Activated T-helper 1 cell treated with anti-CD3 and anti-CD28 coated beads, Interleukin-12 subunit alpha, Interleukin-12 subunit beta, Interleukin-2, Interleukin-4 antibody, amounts not matched to agents 30 ng/mL and 10 ng/mL and 1 ng/mL, durations not matched to agents 14 hours and 24 hours and 36 hours (primary cell): ENCODE data around the gene HEMK1. TPM values are rescaled to one million over a fixed set of nuclear protein-coding genes. Genes with fewer than 3 reads are reported as not detected.
A peak's percentile ranks its signal among the peaks of the same experiment; 100 is the strongest.

ENCODE experiments used
- DNase-seq: peaks from one replicate; pipeline ENCODE4 v3.0.0; 2021; ENCODE audit warnings: low spot score
- H3K27ac Mint-ChIP-seq: one replicate; pipeline ENCODE4 v1.8.0; 2021; ENCODE audit warnings: mild to moderate bottlenecking, mixed read lengths
- H3K27me3 Mint-ChIP-seq: one replicate; pipeline ENCODE4 v1.8.0; 2022; ENCODE audit warnings: mild to moderate bottlenecking, moderate library complexity, mixed read lengths; ENCODE audit not compliant: insufficient read depth
- H3K36me3 Mint-ChIP-seq: one replicate; pipeline ENCODE4 v1.8.0; 2021; ENCODE audit warnings: low read depth, mixed read lengths
- H3K4me1 Mint-ChIP-seq: one replicate; pipeline ENCODE4 v1.8.0; 2021; ENCODE audit warnings: low read depth, mixed read lengths
- H3K4me3 Mint-ChIP-seq: one replicate; pipeline ENCODE4 v1.8.0; 2021; ENCODE audit warnings: mild to moderate bottlenecking, moderate library complexity, mixed read lengths
- H3K9me3 Mint-ChIP-seq: one replicate; pipeline ENCODE4 v1.8.0; 2021; ENCODE audit warnings: mixed read lengths
- intact Hi-C: fragments of 100-400 bp; cut with micrococcal nuclease; formaldehyde crosslinking; loops from one replicate; pipeline ENCODE4 v1.15.1; 2024
- total RNA-seq: library from RNA; stranded (reverse); gene quantifications from 2 replicates; pipeline ENCODE4 v1.2.3, GENCODE V29; 2022

HEMK1 gene
- total RNA-seq, 1 donor from 2014 or later: 58.0 TPM

DNA sequence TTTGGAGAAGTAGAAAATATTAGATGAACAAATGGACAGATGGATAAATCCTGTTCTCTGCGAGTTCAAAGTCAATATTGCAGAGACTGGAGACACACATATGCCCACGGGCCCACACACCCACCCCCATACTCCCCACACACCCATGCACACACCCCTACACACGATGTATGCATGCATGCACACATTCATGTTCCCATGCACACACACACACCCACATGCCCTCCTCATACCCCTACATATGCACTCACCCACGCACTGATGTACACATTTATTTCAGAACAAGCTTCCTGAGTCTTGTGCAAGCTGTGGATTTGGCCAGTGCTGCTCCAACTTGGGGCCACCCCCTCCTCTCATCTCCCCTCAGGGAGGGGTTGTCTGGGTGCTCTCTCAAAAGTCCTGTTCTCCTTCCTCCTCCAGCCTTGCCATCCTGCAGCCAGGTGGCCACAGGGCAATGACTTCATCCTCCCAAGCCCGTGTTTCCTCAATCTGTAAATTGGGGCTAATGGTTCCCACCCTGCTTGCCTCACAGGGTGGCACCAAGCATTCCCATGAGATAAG lies 64.0 kb downstream of the HEMK1 start:
- Mint-ChIP-seq H3K9me3 (no peaks in the 10 kb centered on the region), H3K4me1 (peaks cover 93% of the 10 kb centered on the region), H3K27me3 (no peaks in the 10 kb centered on the region), H3K36me3 (peaks cover 29% of the 10 kb centered on the region), H3K4me3 (no peak overlapping the region), H3K27ac (peak overlapping the region; percentile 87)
- intact Hi-C loops: loop anchor here (2.0 kb wide), 2 partner anchors 17 to 21 kb away; partner anchors contain the start of gene MAPKAPK3
- no peak for DNase-seq

DNA sequence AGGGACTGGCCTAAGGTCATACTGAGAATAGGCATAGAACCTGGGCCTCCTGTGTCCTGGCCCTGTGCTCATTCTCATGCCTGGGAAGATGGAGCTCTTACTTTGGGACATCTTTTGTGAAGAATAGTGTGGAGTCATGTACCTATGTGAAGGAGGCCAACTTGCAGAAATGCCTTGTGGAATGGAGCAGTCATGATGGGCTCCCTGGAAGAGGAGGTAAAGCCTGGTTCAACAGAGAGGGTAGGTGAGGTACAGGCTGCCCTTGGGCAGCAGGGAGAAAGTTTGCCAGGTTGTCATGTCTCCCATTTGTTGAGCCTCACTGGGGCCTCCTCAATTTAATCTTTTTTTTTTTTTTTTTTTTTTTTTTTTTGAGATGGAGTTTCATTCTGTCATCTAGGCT lies 65.7 kb downstream of the HEMK1 start:
- DNase-seq: no peak
- H3K27ac Mint-ChIP-seq: peak overlapping the region; percentile 7

DNA sequence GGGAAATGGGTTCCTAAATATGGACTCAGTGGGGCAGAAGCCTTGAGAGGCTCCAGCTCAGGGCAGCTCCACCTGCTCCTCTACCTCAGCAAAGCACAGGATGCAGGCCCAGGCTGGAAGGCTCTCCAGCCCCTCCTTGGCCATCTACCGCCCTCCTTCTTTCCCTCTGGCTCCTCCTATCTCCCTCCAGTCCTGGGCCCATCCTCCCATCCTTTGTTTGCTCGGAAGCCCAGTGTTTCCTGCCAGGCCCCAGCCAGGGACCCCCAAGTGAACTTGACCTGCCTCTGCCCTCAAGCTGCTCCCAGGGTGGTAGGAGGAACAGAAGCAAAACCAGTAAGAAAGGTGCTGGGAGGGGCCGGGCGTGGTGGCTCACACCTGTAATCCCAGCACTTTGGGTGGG lies 67.7 kb downstream of the HEMK1 start:
- Mint-ChIP-seq H3K4me1 (peaks cover 75% of the 10 kb centered on the region), H3K27ac (peak overlapping the region; percentile 78), H3K36me3 (peaks cover 37% of the 10 kb centered on the region), H3K4me3 (no peak overlapping the region), H3K9me3 (no peaks in the 10 kb centered on the region), H3K27me3 (no peaks in the 10 kb centered on the region)
- no peak for DNase-seq
- intact Hi-C loops: no loop called here

More for the DNA sequence above, 65.7 kb downstream of the HEMK1 start:
- Mint-ChIP-seq H3K27me3 (no peaks in the 10 kb centered on the region), H3K36me3 (peaks cover 32% of the 10 kb centered on the region), H3K9me3 (no peaks in the 10 kb centered on the region), H3K4me3 (no peak overlapping the region), H3K4me1 (peaks cover 84% of the 10 kb centered on the region)
- intact Hi-C loops: no loop called here

GRCh38 chr3:50637945-50638344 lies 68.6 kb downstream of the HEMK1 start:
- Mint-ChIP-seq H3K4me3 (no peak overlapping the region), H3K36me3 (peaks cover 39% of the 10 kb centered on the region), H3K9me3 (no peaks in the 10 kb centered on the region), H3K4me1 (peaks cover 66% of the 10 kb centered on the region), H3K27me3 (no peaks in the 10 kb centered on the region), H3K27ac (peak overlapping the region; percentile 78)
- intact Hi-C loops: no loop called here
- no peak for DNase-seq

DNA sequence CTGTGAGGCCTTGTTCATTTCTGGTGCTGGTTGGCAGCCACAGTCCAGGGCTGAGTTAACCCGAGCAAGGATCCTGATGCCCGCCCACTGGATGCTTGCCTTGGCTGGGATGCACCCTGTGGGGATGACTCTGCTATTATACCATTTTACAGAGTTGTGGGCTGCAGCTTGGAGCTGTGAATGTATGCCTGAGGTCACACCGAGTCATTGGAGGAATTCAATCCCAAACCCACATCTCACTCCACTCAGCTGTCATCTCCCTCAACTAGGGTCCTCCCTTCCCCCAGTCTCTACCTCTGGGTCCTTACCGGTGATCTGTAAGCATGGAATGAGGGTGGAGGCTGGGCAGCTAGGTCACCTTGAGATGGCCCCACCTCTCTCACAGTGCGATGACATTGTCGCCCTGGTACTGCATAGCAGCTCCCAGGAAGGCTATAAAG lies 69.8 kb downstream of the HEMK1 start:
- no peak overlapping the region for H3K4me3 Mint-ChIP-seq
- peaks cover 43% of the 10 kb centered on the region for H3K36me3 Mint-ChIP-seq
- no peaks in the 10 kb centered on the region for H3K27me3 Mint-ChIP-seq
- no peak for DNase-seq
- intact Hi-C loops: no loop called here
- peak overlapping the region; percentile 82 for H3K27ac Mint-ChIP-seq
- no peaks in the 10 kb centered on the region for H3K9me3 Mint-ChIP-seq
- H3K4me1 Mint-ChIP-seq: peaks cover 54% of the 10 kb centered on the region

GRCh38 chr3:50642382-50642781 lies 73.1 kb downstream of the HEMK1 start:
- peaks cover 52% of the 10 kb centered on the region for H3K36me3 Mint-ChIP-seq
- no peak overlapping the region for H3K27ac Mint-ChIP-seq
- peaks cover 32% of the 10 kb centered on the region for H3K4me1 Mint-ChIP-seq
- H3K27me3 Mint-ChIP-seq: no peaks in the 10 kb centered on the region
- no peak for DNase-seq
- no peaks in the 10 kb centered on the region for H3K9me3 Mint-ChIP-seq
- intact Hi-C loops: no loop called here
- no peak overlapping the region for H3K4me3 Mint-ChIP-seq

DNA sequence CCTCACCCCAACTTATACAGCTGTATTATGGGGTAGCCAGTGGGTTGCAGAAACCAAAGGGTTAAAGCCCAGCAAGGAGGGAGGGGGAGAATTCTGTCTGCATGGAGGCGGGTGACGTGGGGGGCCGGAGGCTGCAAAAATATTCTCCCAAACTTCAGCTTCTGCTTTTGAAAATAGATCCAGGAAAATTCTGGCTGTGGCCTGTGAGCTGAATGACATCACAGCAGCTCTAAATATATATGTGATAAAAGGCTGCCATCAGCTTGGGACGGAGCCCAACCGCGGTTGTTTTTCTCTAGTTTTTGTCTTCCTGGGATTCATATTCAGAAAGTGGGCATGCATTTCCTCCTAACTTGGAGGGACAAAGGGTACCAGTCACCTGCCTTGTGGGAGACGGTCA lies 75.2 kb downstream of the HEMK1 start:
- H3K4me3 Mint-ChIP-seq: no peak overlapping the region
- H3K27me3 Mint-ChIP-seq: no peaks in the 10 kb centered on the region
- no peaks in the 10 kb centered on the region for H3K9me3 Mint-ChIP-seq
- peaks cover 15% of the 10 kb centered on the region for H3K4me1 Mint-ChIP-seq
- intact Hi-C loops: no loop called here
- no peak overlapping the region for H3K27ac Mint-ChIP-seq
- H3K36me3 Mint-ChIP-seq: peaks cover 59% of the 10 kb centered on the region
- no peak for DNase-seq

GRCh38 chr3:50645378-50645777 lies 76.1 kb downstream of the HEMK1 start:
- no peak overlapping the region for H3K27ac Mint-ChIP-seq
- H3K27me3 Mint-ChIP-seq: no peaks in the 10 kb centered on the region
- H3K4me1 Mint-ChIP-seq: peaks cover 13% of the 10 kb centered on the region
- H3K36me3 Mint-ChIP-seq: peaks cover 57% of the 10 kb centered on the region
- H3K4me3 Mint-ChIP-seq: no peak overlapping the region
- DNase-seq: no peak
- no peaks in the 10 kb centered on the region for H3K9me3 Mint-ChIP-seq
- intact Hi-C loops: no loop called here

Other genes starting within 250 kb of the HEMK1 start
- 15.5 and 16.1 TPM in 2 replicates for gene HYAL2, start 246.8 kb upstream of the HEMK1 start, total RNA-seq
- gene TUSC2, start 241.3 kb upstream of the HEMK1 start, total RNA-seq: 27.9 and 29.9 TPM in 2 replicates
- gene RASSF1, start 228.7 kb upstream of the HEMK1 start, total RNA-seq: 57.6 and 60.3 TPM in 2 replicates
- 1.5 and 1.7 TPM in 2 replicates for gene ZMYND10, start 223.8 kb upstream of the HEMK1 start, total RNA-seq
- 43.7 and 46.6 TPM in 2 replicates for gene NPRL2, start 218.7 kb upstream of the HEMK1 start, total RNA-seq
- 30.0 and 35.9 TPM in 2 replicates for gene CYB561D2, start 218.7 kb upstream of the HEMK1 start, total RNA-seq
- gene TMEM115, start 210.0 kb upstream of the HEMK1 start, total RNA-seq: 23.6 and 25.4 TPM in 2 replicates
- 0.52 and 0.78 TPM in 2 replicates for gene CACNA2D2, start 65.9 kb upstream of the HEMK1 start, total RNA-seq
- 21.5 and 21.9 TPM in 2 replicates for gene C3orf18, start 1.8 kb upstream of the HEMK1 start, total RNA-seq
- gene CISH, start 42.3 kb downstream of the HEMK1 start, total RNA-seq: 334 and 341 TPM in 2 replicates
- gene MAPKAPK3, start 47.6 kb downstream of the HEMK1 start, total RNA-seq: 191 and 201 TPM in 2 replicates
- gene DOCK3, start 105.4 kb downstream of the HEMK1 start, total RNA-seq: 1.5 and 1.6 TPM in 2 replicates